NCI-H526 (cell line): ENCODE data around the gene RAB42.
"Not testable (repeated sequence)": the region's sequence is repeated elsewhere in the genome, so short reads cannot be mapped to it uniquely, and the experiment has no call there.

ENCODE experiments used
- DNase-seq, 2 experiments: peaks; one replicate each; lab custom pipeline; 2025; lab: John Stamatoyannopoulos, UW

The RAB42 gene

DNA sequence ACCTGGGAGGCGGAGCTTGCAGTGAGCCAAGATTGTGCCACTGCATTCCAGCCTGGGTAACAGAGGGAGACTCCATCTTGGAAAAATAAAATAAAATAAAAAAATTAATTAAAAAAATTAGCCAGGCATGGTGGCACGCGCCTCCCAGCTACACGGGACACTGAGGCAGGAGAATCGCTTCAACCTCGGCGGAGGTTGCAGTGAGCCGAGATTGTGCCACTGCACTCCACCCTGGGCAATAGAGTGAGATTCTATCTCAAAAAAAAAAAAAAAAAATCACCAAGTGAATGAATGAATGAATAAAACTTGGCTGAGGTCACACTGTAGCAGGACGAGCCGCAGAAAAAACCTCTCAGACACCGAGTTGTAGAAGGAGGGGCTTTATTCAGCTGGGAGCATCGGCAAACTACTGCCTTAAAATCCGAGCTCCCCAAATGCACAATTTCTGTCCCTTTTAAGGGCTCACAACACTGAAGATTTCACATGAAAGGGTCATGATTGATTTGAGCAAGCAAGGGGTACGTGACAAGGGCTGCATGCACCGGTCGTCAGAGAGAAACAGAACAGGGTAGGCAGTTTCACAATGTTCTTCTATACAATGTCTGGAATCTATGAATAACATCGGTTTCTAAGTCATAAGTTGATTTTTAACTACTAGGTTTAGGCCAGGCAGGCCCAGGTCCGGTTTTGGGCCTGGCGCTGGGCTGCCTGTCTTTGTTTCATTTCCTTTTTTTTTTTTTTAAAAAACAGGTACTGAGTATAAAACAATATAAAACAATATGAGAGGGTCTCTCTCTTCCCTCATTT lies 5.3 kb upstream of the RAB42 start:
- DNase-seq, result not testable (repeated sequence)

DNA sequence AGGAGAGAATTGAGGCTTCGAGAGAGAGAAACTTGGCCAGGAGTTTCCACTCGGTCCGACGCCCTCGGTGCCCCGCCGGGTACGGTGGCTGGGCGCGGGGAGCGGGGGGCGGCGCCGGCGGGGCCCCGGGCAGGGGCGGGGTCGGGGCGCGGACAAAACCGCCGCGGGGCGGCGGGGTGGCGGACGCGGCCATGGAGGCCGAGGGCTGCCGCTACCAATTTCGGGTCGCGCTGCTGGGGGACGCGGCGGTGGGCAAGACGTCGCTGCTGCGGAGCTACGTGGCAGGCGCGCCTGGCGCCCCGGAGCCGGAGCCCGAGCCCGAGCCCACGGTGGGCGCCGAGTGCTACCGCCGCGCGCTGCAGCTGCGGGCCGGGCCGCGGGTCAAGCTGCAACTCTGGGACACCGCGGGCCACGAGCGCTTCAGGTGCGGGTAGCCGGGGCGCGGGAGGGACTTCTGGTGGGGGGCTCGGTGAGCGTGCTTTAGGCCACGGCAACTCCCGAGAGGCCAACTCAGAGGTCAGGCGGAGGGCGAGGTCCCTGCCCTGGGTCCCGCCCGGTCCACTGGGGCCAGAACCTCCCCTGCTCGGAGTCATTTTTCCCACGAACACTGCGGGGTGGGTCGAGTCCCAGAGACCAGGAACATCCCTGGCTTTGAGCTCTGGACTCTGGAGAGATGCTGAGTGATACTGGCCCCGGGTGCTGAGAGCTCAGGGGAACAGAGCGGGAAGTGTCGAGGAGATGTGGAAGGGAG lies 431 bp downstream of the RAB42 start:
- DNase-seq, result peak in 1 of 2 experiments; percentile 35

DNA sequence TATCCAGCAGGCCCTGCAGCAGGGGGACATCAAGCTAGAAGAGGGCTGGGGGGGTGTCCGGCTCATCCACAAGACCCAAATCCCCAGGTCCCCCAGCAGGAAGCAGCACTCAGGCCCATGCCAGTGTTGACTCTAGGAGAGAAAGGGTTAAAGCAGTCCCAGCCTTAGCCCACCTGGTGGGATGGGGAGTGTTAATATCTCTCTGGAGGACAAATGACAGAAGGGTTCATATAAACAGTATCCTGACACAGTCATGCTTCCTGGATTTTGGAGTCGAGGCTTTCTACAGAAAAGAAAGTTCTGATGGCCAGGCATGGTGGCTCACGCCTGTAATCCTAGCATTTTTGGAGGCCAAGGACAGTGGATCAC lies 1.9 kb downstream of the RAB42 start:
- DNase-seq, result not testable (repeated sequence)

DNA sequence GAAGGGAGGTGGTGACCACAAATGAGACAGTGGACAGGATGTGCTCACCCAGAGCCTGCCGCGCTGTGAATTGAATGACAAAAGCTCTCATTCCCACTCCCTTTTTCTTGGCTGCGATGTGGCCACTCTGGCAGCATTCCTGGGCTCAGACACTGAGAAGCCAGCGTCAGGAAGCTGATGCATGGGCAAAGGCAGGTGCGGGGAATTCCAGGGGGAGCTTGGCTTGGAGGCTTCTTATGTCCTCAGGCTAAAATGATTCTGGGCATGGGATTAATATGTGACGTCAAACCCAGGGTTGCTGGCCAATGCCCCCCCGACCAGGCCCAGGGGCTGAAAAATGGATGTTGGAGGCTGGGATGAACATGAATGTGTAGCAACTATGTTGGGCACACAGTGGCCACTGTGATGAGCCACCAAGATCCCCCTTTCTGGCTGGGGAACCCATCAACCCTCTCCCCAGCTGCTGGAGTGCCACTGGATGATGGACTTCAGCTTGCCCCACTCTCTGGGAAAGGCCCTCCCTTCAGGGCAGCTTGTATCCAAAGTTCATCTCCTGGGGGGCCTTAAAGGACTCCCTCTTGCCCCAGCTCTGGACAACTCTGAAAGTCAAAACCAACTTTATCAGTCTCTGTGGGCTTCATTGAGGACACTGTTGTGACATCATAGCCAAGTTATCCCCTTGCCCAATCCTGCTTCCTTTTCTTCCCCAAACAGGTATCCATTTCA lies 2.8 kb downstream of the RAB42 start:
- DNase-seq, result not testable (repeated sequence)

DNA sequence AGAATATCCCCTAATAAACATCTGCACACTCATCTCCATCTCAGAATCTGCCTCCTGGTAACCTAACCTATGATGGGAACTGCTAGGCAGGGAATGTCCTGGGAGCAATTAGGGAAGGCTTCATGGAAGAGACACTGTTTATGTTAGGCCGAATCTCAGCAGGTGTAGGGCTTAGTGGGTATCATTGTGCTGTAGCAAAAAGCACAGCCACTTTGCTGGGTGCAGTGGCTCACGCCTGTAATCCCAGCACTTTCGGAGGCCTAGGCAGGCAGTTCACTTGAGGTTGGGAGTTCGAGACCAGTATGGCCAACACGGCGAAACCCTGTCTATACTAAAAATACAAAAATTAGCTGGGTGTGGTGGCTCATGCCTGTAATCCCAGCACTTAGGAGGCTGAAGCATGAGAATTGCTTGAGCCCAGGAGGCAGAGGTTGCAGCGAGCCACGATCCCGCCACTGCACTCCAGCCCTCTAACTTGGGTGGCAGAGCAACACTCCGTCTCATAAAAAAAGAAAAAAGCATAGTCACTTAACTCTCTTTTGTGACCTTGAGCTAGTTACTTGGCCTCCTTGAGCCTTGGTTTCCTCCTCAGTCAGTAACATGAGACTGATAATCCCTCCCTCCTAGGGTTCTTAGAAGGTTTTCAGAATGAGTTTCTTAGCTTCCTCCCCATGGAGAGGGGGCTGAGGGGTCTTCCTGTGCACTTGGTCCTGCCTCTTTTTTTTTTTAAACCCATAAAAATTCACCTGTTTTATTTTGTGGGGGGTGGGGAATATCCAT lies 3.5 kb downstream of the RAB42 start:
- DNase-seq, result no peak

DNA sequence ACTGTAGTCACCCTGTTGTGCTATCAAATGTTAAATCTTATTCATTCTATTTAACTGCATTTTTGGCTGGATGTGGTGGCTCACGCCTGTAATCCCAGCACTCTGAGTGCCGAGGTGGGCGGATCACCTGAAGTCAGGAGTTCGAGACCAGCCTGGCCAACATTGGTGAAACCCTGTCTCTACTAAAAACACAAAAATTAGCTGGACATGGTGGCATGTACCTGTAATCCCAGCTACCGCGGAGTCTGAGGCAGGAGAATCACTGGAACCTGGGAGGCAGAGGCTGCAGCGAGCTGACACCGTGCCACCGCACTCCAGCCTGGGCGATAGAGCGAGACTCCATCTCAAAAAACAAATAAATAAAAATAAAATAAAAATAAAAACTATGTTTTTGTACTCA lies 4.2 kb downstream of the RAB42 start:
- not testable (repeated sequence) for DNase-seq

DNA sequence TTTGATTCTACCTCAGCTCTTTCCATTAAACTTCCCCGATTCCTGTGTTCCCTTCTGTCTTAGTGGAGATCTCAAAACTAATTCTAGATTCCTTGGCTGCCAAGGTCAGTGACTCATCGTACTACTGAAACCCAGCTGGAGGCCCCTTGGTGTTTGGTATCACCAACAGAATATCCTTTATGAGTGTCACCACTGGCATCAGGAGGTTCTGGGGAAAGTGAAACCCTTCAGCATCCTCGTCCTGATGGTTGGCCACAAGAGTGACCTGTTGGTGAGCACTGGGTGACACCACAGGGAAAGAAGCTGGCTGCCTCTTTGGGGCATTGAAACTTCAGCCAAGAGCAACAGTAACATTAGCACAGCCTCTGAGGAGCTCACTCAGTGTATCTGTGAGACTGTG lies 9.6 kb downstream of the RAB42 start:
- no peak for DNase-seq

DNA sequence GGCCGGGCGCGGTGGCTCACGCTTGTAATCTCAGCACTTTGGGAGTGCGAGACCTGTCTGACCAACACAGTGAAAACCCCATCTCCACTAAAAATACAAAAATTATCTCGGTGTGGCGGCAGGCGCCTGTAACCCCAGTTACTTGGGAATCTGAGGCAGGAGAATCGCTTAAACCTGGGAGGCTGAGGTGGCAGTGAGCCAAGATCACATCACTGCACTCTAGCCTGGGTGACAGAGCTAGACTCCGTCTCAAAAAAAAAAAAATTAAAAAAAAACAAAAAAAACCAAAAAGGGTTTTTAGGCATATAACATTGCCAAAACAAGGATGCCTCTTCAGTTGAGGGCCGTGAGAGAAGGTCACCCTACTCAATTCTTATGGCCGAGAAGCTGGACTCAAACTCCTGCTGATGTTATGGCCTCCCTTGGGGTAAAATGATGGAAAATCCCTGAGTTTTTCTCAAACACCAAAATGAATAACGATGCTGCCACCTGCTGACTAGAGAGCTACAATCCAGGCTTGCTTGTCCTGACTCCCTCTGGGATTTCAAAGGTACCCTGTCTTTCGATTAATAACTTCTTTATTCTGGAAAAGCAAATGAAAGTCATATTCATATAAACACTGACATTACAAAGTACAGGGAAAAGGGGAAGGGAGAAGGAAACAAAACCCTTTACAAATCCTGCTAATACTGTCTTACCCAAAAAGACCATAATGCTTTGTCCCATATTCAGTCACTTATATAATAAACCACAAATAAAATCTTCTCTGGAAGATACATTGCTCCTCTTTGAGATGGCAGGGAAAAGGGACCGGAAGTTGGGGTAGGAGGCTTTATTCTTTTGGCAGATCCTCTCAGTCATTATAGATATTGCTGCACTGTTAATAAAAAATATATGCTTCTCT lies 10.7 kb downstream of the RAB42 start:
- peak; percentile 22 to 62 for DNase-seq

DNA sequence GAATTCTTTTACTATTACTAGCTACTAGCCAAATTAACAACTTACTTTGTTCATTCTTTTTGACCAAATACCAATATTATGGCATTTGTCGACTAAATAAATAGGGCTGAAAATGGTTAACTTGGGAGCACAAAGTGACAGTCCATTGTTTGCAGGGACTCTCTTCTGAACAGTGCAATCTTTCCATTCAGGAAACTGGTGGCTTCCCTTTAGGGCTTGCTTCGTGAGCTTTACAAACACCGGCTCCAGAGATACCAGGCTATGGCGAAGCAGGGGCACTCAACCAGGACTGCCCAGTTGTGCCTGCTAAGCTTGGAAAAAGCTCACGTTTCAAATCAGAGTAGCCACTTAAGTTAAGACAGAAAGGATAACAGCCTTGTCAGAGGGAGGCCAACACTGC lies 12.3 kb downstream of the RAB42 start:
- no peak for DNase-seq

DNA sequence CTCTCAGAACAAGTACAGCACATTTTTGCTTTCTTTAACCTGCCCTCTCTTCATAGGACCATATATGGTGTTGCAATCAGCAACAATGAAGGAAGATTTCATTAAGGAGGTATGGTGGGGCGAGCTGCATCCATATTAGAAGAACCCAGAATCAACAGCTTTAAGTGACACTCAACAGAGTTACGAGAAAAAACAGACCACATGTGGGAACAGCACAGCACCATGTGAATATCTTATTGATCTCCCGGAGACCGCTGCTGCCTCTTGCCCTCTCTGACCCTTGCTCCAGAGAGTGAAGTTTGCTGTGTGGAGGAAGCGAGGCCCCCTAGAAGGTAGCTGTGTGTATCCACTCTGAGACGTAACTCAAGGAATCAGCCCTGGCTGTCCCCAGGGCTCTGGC lies 12.9 kb downstream of the RAB42 start:
- DNase-seq, result no peak

DNA sequence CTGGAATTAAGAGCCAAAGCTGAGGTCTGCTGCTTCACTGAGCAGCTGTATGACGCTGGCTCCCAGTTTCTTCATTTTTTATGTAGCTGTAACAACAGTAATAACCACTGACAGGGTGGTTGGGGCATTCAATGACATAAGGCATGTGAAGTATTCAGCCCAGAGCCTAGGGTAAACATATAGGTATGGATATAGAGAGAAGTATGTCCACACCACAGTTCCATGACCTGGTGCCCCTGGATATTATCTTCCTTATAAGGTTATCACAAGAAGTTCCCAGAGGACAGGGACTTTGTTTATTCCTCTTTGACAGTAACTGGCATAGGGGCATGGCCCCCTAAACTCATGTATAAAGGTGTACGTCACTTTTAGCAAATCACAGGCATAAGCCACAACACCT lies 14.7 kb downstream of the RAB42 start:
- no peak for DNase-seq

DNA sequence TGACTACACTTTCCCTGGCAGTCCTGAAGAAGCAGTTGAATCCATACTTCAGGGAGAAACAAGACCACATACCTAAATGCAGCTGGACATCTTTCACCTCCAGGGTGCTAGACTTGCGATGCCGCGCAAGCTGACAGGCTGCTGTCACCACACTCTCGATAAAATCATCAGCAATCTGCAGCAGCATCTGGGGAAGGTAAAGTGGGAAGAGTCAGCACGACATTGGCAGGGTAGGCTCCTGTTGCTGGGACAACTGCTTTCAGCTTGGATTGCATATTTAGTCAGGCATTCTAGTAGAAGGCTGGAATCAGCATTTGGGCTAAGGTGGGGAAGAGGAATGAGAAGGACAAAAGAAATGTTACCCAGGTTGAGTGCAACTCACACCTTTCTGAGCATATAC lies 21.1 kb downstream of the RAB42 start:
- no peak for DNase-seq

DNA sequence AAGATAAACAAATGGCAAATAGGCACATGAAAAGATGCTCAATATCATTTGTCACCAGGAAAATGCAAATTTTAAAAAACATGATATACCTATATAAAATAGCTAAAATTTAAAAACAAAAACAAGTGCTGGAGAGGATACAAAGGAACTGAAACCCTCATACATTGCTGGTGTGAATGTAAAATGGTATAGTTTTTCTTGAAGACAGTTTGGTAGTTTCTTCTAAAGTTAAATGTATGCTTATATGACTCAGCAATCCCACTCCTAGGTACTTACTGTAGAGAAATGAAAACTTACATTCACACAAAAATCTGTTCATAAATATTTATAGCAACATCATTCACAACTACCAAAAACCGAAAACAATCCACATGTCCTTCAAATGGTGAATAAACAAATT lies 39.6 kb downstream of the RAB42 start:
- no peak for DNase-seq

DNA sequence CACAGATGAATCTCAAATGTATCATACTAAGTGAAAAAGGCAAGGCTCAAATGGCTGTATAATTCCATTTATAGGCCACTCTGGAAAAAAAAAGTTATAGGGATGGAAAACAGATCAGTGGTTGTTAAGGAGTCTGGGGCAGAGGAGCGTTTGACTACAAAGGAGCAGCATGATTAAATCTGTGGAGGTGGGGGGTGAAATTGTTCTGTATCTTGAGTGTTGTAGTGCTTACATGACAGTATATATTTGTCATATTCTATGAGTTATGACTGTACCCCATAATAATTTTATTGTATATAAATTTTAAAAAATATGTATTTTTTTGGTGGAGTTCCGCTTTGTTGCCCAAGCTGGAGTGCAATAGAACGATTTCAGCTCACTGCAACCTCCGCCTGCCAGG lies 40.5 kb downstream of the RAB42 start:
- DNase-seq, result no peak

DNA sequence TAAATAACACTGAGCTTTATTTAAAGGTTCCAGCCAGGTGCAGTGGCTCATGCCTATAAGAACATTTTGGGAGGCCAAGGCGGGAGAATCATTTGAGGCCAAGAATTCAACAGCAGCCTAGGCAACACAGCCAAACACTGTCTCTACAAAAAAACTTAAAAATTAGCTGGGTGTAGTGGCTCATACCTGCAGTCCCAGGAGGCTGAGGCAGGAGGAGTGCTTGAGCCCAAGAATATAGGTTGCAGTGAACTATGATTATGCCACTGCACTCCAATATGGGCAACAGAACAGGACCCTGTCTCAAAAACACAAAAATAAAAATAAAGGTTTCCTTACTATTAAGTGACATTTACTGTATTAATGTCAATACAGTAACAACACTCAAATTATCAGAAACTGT lies 48.7 kb downstream of the RAB42 start:
- peak in 1 of 2 experiments; percentile 25 for DNase-seq

DNA sequence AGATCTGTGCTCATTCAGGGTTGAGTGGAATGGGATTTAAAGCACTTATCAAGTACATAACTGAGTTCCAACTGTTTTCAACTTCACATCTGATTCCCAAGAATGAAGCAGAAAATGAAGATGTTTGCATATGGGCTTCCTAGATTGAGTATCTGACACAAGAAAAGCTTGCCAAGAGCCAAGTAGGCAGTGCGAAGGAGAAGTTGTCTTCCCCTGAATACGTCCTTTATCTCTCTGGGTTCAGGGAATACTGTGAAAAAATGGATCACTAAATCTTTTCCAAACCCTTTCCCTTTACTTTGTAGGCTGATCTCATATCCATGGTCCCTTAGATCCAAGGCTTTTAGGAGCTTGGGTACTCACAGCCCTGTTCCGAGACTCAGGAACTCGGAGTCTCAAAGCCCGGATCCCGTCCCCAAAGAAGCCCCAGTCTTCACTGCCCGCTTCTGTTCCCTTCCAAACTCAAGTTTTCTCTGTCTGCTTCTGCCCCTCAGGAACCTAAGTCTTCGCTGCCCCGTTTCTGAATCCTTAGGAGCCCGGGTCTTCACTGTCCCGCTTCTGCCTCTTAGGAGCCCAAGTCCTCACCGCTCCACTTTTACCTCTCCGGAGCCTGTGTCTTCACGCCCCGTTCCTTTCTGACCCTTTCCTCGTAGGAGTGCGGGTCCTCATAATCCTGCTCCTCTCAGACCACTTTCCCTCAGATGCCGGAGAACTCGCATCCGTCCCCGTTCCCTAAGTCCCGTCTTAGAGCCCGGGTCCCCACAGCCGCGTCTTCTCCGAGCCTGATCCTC lies 50.2 kb downstream of the RAB42 start:
- DNase-seq, result no peak

DNA sequence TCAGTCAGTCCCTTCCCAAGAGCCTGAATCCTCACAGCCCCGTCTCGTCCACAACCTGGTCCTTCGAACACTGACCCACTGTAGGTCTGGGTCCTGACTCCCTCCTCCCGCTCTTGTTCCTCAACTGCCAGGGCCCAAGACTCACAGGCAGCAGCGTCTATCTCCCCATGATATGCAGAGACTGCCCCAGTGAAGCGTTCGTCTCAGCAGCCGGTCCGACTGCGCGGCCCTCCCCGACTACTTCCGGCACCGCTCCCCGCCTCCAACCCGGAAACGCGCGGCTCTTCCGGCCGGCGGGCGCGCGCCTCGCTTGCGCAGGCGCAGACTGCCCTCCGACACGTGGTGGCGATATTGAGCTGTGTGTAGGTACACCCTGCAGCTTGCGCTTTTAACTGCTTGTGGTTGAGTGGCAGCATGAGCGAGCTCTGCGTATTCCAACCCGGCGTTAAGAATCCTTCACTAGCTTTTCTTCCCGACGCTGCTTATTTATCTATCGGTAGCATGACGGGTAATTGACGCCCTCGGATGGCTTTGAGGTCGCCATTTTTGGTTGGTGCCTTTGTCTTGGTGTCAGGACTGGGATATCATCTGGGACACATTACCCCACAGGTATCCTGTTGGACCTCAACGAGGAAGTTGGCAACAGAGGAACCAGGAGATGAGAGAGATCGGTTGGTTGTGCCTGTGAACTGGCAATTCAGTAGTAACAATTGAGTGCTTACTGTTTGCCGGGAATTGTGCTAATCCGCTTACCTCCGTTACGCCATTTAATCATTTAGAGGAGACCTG lies 51.0 kb downstream of the RAB42 start, which contains the start of gene TAF12:
Gene TAF12, minus strand, starts transcription at position 221 of the 789 bp plus-strand sequence. CDS start 20,986 bp downstream, outside the sequence.
- DNase-seq, result peak; percentile 91 to 96

DNA sequence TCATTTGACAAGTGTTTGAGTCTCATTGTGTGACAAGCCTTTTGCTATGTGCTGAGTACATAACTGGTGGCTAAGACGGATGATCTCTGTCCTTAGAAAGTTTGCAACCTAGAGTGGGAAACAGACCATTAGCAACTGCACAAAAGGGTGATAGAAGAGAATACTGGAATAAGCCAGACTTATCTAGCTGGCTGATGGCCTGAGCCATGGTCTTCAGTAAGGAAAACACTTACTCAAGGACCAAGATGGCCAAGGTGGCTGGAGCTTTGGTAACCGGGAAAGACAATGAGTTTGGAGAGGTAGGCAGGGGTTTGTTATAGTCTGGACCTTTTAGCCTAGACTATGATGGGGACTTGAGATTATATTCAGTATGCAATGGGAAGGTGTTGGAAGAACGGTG lies 52.4 kb downstream of the RAB42 start:
- DNase-seq, result no peak
